ENCODE measurements around the gene ANO8.

DNA sequence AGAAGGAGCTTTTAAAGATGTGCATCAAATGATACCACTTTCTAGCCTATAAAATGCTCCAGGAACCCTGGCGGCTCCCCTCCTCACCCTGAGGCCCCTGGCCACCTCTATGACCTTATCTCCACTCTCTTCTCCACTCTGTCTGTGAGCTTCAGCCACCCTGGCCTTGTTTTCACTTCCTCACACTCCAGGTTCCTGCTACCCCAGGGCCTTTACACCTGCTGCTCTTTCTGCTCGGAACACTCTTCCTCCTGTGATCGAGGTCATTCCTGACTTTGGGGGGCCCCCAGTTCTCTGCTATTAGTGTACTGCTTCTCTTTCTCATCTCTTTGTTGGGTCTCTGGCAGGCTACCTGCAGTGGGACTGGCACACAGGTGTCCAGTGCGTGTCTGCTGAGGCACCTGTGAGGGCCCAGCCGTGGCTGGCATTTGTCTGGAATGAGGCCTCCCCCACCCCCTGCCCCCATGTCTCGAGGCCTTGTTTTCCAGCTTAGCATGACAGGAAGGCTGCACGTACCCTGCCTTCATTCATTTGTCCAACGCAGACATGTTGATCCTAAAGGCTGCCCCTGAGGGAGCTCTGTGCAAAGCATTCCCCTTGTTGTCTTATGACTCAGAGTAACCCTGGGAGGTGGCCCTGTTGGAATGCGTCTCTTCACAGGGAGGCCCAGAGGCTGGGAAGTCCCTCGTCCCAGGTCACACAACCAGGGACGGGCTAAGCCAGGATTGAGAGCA is 23.0 kb downstream of the ANO8 start:
- TF ChIP-seq CTCF (IDR thresholded peaks at IDR 0.05; ENCODE audit: insufficient read depth, low read length, poor library complexity, severe bottlenecking) (no peak), EZH2phosphoT487 (conservative IDR thresholded peaks at IDR 0.05; ENCODE audit: low read length) (no peak)

Measured in SU-DHL-6 (cell line).